Measurements from ENCODE around the gene RERE. TPM values are rescaled to one million over a fixed set of nuclear protein-coding genes. Genes with fewer than 3 reads are reported as not detected.

The RERE gene
- total and polyA plus RNA-seq, 12 donors: 46.5 to 163 (median 139) TPM

GRCh38 chr1:8472668-8473067 lies 344.8 kb downstream of the RERE start:
- H3K36me3 ChIP-seq: no peaks in the 10 kb centered on the region
- intact Hi-C loops (cut with DNase I): no loop called here
- H3K4me3 ChIP-seq: no peak overlapping the region
- ATAC-seq (no peak), DNase-seq (no peak)
- no peaks in the 10 kb centered on the region for H3K27me3 ChIP-seq
- no peak for TF ChIP-seq CTCF (IDR thresholded peaks at IDR 0.05)
- H3K27ac ChIP-seq: no peak overlapping the region
- H3K9me3 ChIP-seq: no peaks in the 10 kb centered on the region
- 96 to 99% methylated on average over 2 of the region's 2 CpGs for WGBS, 2 donors
- peaks cover 0 to 29% (median 15%) of the 10 kb centered on the region in 9 donors for H3K4me1 ChIP-seq

- no peaks in the 10 kb centered on the region for H3K36me3 ChIP-seq
- no peaks in the 10 kb centered on the region for H3K9me3 ChIP-seq
- H3K27me3 ChIP-seq: no peaks in the 10 kb centered on the region
- 96 to 99% methylated on average over 5 of the region's 5 CpGs for WGBS, 2 donors
- intact Hi-C loops (cut with DNase I): no loop called here
- DNase-seq: no peak
- no peak for TF ChIP-seq CTCF (IDR thresholded peaks at IDR 0.05)
- no peak for ATAC-seq
- peaks cover 0 to 17% (median 3%) of the 10 kb centered on the region in 9 donors for H3K4me1 ChIP-seq
- H3K4me3 ChIP-seq: no peak overlapping the region
- H3K27ac ChIP-seq: no peak overlapping the region
These were observed 346.0 kb downstream of the RERE start for GRCh38 chr1:8471451-8471850.

- WGBS, 2 donors: 89 to 98% methylated on average over 4 of the region's 4 CpGs
- no peaks in the 10 kb centered on the region for H3K9me3 ChIP-seq
- no peak for TF ChIP-seq CTCF (IDR thresholded peaks at IDR 0.05)
These were observed 348.7 kb downstream of the RERE start for GRCh38 chr1:8468751-8469150.

GRCh38 chr1:8467308-8467707 lies 350.1 kb downstream of the RERE start:
- ATAC-seq (no peak), DNase-seq (no peak)
- Histone ChIP-seq H3K27me3 (no peaks in the 10 kb centered on the region), H3K27ac (no peak overlapping the region), H3K4me1 (peaks cover 10 to 39% (median 26%) of the 10 kb centered on the region in 9 donors), H3K9me3 (no peaks in the 10 kb centered on the region), H3K36me3 (peaks cover 0 to 14% (median 0%) of the 10 kb centered on the region in 9 donors), H3K4me3 (no peak overlapping the region)
- 69 to 73% methylated on average over 3 of the region's 3 CpGs for WGBS, 2 donors
- TF ChIP-seq CTCF (IDR thresholded peaks at IDR 0.05): no peak
- intact Hi-C loops (cut with DNase I): loop anchor here in 1 of 10 donors (10.0 kb wide), 1 partner anchor 47 kb away; no protein-coding TSS in a partner anchor

More at GRCh38 chr1:8468751-8469150, 348.7 kb downstream of the RERE start:
- peaks cover 0 to 14% (median 0%) of the 10 kb centered on the region in 9 donors for H3K36me3 ChIP-seq
- no peak for DNase-seq
- ATAC-seq: no peak
- H3K4me3 ChIP-seq: no peak overlapping the region
- H3K27ac ChIP-seq: no peak overlapping the region
- peaks cover 4 to 32% (median 16%) of the 10 kb centered on the region in 9 donors for H3K4me1 ChIP-seq
- intact Hi-C loops (cut with DNase I): loop anchor here in 1 of 10 donors (10.0 kb wide), 1 partner anchor 46 kb away; no protein-coding TSS in a partner anchor
- no peaks in the 10 kb centered on the region for H3K27me3 ChIP-seq
